Mesenteric fat pad (tissue), 1 donor: ENCODE results near the gene TSPAN33. TPM values are rescaled to one million over a fixed set of nuclear protein-coding genes. Genes with fewer than 3 reads are reported as not detected.
"Not testable (repeated sequence)": the region's sequence is repeated elsewhere in the genome, so short reads cannot be mapped to it uniquely, and the experiment has no call there.

Experiments
- DNase-seq: peaks from one replicate; pipeline ENCODE4 v3.0.0-alpha.2; 2020; ENCODE audit warnings: low spot score
- total RNA-seq: library from RNA; stranded (reverse); fragmentation: NEBNext Ultra II Directional; extraction: Animal tissue kit (Norgen Biotek cat#: 25700); gene quantifications from one replicate; pipeline ENCODE4 v1.2.1, GENCODE V29; 2021
- donor health status: DM: yes; HTN: yes; CAD: no.

The TSPAN33 gene
- total RNA-seq, 1 donor from 2014 or later = 9.7 TPM

- DNase-seq = no peak
These were observed 25.4 kb downstream of the TSPAN33 start for GRCh38 chr7:129169686-129170440.

GRCh38 chr7:129170441-129171021 is 26.0 kb downstream of the TSPAN33 start:
- DNase-seq = no peak

GRCh38 chr7:129173861-129174260 is 29.4 kb downstream of the TSPAN33 start:
- DNase-seq = not testable (repeated sequence)

GRCh38 chr7:129176916-129177710 is 32.6 kb downstream of the TSPAN33 start:
- DNase-seq = no peak

DNA sequence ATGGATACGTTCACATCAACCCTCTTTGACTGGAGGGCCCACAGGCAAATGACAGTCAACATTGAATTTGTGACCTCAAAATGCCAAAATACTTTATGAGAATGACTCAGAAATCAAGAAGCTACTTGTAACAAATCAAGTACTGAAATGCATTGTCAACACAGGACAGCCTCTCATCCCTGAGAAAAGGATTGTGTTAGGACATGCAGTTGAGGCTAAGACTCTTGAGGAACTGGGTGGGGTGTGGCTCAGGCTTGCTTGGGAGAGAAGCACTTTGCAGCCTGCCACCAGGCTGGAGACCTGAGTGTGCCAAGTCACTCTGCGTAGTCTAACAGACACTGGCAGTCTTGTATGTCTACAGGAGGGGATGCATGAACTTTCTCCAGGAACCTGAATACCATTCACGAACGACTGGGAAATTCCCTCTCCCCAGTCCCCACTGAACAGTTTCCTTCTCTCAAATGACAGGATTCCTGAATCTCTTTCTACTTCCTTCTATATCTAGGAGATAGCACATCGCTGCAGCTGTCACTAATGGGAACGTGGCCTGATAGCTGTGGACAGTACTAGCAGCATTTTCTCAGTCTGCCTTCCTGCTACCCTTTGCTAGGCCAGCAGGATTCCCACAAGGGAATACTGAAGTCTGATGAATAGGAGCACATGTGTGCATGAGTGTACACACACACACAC is 40.6 kb downstream of the TSPAN33 start:
- DNase-seq = no peak

DNA sequence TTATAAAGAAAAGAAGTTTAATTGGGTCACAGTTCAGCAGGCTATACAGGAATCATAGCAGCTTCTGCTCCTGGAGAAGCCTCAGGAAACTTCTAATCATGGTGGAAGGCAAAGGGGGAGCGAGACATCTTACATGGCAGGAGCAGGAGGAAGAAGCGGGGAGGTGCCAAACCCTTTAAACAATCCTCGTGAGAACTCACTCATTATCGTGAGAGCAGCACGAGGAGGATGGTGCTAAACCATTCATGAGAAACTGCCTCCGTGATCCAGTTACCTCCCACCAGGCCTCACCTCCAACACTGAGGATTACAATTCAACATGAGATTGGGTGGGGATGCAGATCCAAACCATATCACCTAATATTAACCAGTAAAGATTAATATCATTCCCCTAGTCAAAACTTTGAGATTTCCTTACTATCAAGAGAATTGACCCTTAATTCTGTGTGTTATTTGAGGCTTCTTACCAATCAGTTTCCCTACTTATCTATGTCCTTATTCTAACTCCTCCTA is 42.3 kb downstream of the TSPAN33 start:
- no peak for DNase-seq

DNA sequence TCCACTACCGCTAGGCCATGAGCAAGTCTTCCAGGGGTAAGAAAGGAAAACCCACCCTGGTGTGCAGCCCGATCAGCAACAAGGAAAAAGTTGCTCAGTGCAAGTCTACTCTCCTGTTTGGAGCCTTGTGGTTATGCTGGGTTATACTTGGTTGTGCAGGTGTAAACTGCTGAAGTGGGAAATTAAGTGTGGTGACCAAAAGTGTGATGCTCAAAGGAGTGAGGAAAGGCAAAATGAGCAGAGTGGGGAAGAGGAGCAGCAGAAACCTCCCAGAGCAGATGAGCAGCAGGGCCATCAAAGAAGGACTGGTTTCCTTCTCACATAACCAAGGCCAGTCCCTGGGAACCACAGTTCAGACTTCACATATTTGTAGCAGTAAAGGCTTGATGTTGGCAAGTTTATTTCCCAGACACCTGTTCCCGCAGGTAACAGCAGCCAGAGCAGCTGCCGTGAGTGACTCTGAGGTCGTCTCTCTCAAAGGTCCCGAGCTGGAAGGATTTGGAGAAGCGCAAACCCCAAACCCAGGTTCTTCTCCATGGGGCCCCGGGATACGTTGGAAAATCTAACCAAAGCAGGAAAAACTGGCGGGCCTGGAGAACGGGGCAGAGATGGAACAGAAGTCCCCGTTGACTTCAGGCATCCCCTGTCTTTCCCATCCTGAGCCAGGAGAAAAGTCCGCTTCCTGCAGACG is 43.3 kb downstream of the TSPAN33 start:
- DNase-seq = no peak

DNA sequence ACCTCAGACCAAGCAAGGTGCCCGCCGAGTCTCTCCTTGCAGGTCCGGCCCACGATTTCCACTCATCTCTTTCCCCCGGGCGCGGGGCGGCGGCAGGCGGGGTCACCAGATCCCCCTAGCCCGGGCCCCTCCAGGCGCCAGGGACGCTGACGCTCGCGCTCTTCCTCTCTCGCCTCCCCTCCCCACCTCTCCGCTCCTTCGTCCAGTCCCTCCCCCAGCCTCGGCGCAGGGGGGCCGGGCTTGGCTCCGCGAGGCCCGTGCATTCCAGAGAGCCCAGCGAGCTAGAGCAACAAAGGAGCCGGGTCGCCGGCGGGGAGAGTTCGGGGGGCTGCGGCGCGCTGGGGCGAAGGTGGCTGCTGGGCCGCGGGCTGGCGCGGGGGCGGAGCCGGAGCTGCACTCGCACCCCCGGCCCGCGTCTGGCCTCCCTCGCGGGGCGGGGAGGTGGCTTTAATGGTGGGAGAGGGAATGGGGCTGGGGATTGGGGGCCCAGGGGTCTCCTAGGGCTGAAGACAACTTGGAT is 43.9 kb downstream of the TSPAN33 start, which contains the start of gene SMO:
TSS of gene SMO (plus strand) at position 262 of the 520 bp plus-strand sequence. CDS start 519 bp downstream, outside the sequence.
- DNase-seq = no peak

DNA sequence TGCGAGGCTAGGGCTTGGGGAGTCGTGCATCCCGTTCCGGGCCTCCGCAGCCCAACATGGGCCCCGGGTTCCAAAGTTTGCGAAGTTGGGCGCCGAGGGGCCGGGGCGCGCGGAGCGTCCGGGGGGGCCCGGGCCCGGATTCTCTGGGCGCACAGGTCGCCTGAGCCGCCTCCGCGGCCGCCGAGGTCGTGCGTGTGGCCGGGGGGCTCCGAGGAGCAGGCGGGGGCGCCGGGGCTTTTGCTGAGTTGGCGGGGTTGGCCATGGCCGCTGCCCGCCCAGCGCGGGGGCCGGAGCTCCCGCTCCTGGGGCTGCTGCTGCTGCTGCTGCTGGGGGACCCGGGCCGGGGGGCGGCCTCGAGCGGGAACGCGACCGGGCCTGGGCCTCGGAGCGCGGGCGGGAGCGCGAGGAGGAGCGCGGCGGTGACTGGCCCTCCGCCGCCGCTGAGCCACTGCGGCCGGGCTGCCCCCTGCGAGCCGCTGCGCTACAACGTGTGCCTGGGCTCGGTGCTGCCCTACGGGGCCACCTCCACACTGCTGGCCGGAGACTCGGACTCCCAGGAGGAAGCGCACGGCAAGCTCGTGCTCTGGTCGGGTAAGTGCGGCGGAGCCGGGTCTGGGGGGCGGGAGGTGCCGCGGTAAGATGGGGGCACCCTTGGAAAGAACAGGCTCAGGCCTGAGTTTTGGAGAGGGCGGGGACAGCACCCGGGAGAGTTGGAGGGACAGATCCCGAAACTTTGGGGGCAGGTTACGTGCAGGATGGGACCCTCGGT is 44.6 kb downstream of the TSPAN33 start:
- no peak for DNase-seq

DNA sequence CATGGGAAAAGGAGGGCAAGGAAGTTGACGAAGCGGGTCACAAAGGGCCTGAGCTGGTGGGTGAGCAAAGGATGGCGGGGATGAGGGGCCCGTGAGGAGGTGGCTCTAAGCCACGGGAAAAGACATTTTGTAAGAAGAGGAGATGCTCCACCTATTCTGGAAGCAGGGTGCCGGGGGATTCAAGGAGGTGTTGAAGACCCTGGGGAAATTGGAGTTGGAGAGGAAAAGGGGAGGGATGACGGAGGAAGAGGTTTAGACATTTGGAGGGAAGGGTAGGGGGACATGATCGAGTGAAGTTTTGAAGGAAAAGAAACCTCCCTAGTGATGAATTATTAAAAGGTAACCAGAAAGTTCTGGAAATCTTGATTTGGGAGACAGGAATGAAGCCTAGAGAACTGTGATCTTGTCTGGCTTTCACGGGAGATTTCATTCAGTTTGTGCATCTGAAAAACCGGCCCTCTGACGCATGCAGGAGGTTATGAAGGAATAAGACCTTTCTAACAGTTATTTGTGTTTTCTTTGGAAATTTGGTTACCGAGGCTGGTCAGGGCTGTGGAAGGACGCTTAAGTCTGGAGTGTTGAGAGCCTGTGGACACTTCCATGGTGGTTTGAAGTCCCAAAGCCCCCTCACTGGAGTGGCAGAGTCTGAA is 45.3 kb downstream of the TSPAN33 start:
- DNase-seq = no peak

GRCh38 chr7:129191272-129191671 is 46.8 kb downstream of the TSPAN33 start:
- no peak for DNase-seq

DNA sequence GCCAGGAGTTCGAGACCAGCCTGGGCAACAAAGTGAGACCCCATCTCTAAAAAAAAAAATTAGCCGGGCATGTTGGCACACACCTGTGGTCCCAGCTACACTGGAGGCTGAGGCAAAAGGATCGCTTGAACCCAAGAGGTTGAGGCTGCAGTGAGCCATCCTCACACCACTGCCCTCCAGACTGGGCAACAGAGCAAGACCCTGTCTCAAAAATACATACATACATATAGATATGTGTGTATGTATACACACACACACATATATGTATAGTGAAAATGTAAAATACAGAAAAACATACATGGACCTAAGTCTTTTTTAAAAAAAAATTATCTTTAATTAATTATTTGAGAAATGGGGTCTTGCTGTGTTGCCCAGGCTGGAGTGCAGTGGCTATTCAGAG is 49.4 kb downstream of the TSPAN33 start:
- DNase-seq = no peak

DNA sequence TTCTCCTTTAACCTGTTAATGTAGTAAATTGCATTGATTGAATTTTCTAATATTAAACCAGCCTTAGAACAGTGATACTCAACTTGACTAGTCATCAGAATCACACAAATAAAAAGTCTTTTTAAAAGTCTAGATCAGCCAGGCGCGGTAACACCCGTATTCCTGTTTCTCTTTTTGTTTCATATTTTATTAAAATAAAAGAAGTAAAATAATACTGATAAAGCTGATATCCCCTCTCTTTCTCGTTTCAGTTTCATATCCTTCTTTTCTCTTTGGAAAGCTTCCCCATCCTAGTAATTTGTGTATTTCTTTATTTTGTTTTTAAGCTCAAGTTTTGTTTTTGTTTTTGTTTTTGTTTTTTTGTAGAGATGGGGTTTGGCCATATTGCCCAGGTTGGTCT is 53.3 kb downstream of the TSPAN33 start:
- no peak for DNase-seq

DNA sequence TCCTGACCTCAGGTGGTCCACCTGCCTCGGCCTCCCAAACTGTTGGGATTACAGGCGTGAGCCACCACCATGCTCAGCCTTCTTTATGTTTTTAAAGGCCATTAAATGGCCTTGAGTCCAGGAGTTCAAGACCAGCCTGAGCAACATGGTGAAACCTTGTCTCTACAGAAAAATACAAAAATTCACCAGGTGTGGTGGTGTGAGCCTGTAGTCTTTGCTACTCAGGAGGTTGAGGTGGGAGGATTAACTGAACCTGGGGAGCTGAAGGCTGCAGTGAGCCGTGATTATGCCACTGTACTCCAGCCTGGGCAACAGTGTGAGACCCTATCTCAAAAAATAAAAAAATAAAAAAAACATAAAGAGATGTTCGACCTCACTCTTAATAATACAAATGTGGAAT is 54.9 kb downstream of the TSPAN33 start:
- DNase-seq = no peak

DNA sequence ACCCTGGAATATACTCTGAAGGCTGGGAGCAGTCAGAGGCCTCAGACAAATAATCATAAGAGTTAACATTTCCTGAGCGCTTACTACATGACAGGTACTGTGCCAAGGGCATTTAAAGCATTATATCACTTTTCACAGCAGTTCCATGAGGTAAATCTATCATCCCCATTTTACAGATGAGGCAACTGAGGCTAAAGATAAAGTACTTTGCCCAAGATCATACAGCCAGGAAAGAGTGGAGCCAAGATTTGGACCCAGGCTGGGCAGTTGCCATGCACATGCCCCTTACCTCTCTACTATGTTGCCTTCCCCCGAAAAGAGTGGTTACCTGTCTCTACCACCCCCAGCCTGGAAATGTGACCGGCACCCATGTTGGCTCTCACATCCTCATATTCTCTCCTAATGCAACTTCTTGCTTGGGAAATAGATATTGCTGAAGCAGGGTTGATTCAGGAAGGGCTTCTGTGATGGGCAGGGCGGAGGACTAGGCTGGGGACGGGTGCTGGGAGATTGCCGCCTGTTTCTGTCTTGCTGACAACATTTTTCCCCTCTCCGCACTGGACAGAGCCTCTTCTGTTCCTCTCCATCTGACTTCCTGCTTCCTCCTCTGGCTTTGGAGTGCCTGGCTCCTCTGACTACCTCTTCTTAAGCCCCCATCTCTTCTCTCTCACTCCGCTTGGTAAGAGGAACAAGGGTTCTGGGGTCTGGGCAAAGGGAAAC is 57.7 kb downstream of the TSPAN33 start:
- no peak for DNase-seq

- DNase-seq = no peak
These were observed 58.7 kb downstream of the TSPAN33 start for GRCh38 chr7:129203050-129203741.

DNA sequence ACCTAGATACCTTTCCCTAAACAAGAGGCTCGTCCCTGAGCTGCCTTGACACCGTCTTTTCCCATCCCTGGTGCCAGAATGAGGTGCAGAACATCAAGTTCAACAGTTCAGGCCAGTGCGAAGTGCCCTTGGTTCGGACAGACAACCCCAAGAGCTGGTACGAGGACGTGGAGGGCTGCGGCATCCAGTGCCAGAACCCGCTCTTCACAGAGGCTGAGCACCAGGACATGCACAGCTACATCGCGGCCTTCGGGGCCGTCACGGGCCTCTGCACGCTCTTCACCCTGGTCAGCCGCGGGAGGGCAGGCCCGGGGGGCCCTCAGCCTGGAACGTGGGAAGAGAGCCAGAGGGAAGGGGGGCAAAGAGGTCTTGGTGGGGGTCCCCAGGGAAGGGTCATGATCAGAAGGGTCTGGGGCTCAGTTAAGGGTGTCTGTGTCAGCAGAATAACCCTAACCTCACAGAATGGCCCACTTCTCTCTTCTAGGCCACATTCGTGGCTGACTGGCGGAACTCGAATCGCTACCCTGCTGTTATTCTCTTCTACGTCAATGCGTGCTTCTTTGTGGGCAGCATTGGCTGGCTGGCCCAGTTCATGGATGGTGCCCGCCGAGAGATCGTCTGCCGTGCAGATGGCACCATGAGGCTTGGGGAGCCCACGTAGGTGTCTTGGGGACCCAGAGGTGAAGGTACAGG is 60.8 kb downstream of the TSPAN33 start:
- DNase-seq = no peak
